NCI-H1694 (cell line): ENCODE data around the gene HJV.
"Not testable (repeated sequence)": the region's sequence is repeated elsewhere in the genome, so short reads cannot be mapped to it uniquely, and the experiment has no call there.

Experiments
- DNase-seq: peaks from one replicate; lab custom pipeline; 2025; lab: John Stamatoyannopoulos, UW

Gene HJV

GRCh38 chr1:146021622-146022402 lies at the start of gene HJV:
HJV (minus strand) TSS chr1:146021735; CDS start chr1:146020231, 1,504 bp downstream.
- no peak for DNase-seq

GRCh38 chr1:146059148-146059547 lies 37.6 kb upstream of the HJV start:
- not testable (repeated sequence) for DNase-seq

GRCh38 chr1:146051852-146052676 lies 30.5 kb upstream of the HJV start:
- peak; percentile 84 for DNase-seq

GRCh38 chr1:146051452-146051851 lies 29.9 kb upstream of the HJV start:
- DNase-seq, result no peak

DNA sequence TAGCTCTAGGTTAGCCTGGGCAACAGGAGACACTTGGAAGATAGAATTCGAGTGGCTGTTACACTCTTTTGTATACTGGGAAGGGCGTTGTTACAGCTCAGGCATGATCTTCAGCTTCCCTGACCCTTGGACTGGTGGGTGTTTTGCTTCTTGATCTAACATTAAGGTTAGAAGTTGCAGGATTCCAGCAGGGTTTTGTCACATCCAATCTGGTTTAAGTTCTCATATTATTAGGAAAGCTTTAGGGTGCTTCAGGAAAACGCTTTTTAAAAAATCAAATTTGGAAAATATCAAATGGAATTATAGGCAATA lies 29.1 kb upstream of the HJV start:
- DNase-seq, result not testable (repeated sequence)

DNA sequence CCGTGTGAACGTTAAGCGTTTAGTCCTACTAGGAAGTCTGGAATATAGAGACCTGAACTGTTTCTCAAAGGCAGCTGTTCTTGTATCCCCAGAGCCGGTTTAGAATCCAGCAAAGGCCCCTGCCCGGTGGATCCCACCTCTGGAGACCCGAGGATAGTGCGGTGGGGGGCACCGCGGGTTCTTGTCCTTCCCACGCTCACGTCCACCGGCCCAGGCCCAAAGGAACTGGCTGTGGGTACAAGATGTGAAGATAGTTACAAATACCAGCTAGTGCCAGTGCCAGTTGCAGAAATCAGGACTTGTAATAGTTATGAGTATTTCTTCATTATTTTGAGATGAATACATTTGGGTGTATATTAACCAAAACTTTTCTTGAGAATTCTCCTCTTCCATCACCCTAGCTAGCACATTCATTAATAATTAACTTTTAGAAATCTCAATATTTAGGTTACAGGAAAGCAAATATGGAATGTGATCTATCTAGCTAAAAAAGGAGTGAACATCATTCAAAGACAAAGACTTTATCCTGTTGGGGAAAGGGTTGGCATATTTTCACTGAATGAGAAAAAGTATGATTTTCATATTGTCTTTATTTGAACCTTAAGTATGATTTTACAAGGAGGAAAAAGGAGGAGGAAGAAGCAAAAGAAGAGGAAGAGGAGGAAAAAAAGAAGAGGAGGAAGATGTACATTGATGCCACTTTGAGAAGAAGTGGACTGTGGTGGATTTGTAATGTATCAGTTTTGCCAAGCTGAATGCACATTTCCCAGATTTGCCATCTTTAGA lies 28.5 kb upstream of the HJV start:
- DNase-seq, result not testable (repeated sequence)

DNA sequence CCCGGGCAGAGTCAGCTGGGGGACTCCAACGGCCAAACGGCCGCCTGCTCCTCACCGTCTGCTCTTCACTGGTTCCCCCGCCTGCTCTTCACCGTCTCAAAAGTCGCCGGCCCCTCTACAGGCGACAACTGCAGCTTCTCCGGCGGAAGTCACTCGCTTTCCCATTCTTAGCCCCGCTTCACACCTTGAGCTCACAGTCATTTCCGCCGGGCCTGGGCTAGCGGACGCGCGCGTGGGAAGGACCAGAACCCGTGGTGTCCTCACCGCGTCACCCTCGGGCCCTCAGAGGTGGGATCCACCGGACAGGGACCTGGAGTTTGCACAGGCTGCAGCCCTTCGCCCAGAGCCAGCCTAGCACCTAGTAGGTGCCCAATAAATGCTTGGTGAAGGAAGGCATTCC lies 27.9 kb upstream of the HJV start:
- no peak for DNase-seq

DNA sequence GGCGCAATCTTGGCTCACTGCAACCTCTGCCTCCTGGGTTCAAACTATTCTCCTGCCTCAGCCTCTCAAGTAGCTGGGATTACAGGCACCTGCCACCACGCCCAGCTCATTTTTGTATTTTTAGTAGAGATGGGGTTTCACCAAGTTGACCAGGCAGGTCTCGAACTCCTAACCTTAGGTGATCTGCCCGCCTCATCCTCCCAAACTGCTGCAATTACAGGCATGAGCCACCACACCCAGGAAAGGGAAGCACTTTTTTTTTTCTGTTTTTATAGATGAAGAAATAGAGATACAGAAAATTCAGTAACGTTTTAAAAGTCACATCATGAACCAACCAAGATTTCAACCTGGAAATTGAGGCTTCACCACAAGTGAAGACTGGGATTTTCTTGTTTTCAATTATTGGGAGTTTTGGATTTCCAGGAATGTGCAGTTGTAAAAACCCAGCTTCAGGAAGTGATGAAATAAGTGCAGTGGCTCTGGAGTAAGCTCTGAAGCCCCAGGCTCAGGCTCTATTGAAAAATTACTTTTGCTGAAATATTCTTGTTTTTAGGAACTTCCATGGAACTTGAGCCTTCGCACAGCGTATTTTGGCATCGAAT lies 27.1 kb upstream of the HJV start:
- not testable (repeated sequence) for DNase-seq

- no peak for DNase-seq
Measured at GRCh38 chr1:146046664-146047063, 25.1 kb upstream of the HJV start.

- no peak for DNase-seq
Measured at GRCh38 chr1:146039844-146040194, 18.3 kb upstream of the HJV start.

DNA sequence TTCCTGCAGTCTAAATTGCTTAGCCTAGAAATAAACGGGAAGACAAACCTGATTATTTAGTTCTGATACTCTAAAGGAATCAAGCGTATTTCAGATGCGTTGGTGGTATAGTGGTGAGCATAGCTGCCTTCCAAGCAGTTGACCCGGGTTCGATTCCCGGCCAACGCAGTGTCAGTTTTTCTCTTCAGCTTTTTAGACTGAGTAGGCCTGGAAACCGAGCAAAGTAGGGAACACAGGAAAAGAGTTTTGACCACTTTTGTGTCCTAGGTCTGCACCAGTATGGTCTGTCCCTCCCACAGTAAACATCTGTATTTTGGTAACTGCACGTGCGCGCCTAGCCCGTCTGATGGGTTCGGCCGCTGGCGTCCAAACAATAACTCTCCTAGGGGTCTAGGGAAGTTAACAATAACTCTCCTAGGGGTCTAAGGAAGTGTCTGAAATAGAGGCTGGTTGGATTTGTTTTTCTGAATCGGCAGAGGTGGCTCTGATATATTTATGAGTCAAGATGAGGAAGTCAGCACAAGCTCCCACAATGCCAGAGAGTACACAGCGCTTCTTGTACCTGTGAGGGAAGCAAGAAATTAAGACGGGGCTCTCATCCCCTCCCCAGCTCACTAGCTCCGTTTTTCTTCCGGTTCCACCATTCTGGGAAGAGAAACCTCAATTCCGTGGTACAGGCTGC lies 15.6 kb upstream of the HJV start:
- peak; percentile 96 for DNase-seq

- no peak for DNase-seq
Measured at GRCh38 chr1:146036241-146036964, 14.9 kb upstream of the HJV start.

GRCh38 chr1:146035048-146035423 lies 13.5 kb upstream of the HJV start:
- DNase-seq, result no peak

DNA sequence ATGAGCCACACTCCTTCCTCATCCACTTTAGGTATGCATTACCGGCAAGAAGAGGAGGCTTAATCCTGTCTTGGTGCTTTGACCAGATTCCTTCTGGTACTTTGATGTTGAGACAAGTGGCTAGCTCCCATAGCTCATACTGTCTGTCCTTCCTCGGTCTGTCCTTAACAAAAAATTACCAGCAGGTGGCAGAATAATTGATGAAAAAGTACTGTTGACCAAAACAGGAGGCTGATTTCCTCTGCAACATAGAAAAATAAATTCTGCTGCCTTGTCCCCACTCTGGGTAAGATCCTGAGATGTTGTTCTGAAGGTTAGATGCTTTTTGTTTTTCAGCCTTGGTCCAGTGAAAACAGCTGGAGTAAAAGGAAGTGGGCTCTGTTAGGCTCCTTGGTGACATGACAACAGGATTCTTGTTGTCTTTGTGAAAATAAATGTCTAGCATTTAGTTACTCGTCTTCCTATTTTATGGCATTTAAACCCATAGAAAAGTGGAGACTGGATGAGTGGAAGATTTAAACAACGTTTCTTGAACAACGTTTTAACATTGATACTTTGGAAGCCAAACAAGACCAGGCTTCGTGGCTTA lies 11.2 kb upstream of the HJV start:
- peak; percentile 17 for DNase-seq

- DNase-seq, result no peak
Measured at GRCh38 chr1:146031476-146031875, 9.9 kb upstream of the HJV start.

- DNase-seq, result no peak
Measured at GRCh38 chr1:146029117-146029516, 7.6 kb upstream of the HJV start.

- not testable (repeated sequence) for DNase-seq
Measured at GRCh38 chr1:146026650-146027049, 5.1 kb upstream of the HJV start.

DNA sequence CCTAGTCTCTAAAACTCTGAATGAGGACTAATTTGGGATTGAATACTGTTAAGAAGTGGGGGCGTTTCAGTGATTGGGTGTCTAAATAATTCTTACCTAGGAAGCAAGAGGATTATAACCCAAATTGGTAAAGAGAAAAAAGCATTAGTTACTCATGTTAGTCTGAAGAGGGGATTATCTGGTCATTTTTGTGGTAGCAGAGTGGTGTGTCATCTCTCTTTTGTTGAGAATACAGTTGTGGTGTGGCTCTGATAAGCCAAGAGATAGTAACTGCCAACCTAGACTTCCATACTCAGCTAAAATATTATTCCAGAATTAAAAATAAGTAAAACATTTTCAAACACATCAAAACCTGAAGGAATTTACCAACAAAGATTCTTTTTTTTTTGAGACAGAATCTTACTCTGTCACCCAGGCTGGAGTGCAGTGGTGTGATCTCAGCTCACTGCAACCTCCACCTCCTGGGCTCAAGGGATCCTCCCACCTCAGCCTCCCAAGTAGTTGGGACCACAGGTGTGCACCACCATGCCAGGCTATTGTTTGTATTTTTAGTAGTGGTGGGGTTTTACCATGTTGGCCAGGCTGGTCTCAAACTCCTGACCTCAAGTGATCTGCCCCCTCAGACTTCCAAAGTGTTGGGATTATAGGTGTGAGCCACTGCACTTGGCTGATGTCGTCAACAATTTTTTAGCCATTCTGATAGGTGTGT lies 4.4 kb upstream of the HJV start:
- DNase-seq, result not testable (repeated sequence)

- DNase-seq, result no peak
Measured at GRCh38 chr1:146022403-146023127, 1.0 kb upstream of the HJV start.
